ENCODE measurements around the gene KCNG2. TPM values are rescaled to one million over a fixed set of nuclear protein-coding genes. Genes with fewer than 3 reads are reported as not detected.

KCNG2 gene
- total and polyA plus RNA-seq, 4 donors = 1.3 to 2.2 (median 1.4) TPM

DNA sequence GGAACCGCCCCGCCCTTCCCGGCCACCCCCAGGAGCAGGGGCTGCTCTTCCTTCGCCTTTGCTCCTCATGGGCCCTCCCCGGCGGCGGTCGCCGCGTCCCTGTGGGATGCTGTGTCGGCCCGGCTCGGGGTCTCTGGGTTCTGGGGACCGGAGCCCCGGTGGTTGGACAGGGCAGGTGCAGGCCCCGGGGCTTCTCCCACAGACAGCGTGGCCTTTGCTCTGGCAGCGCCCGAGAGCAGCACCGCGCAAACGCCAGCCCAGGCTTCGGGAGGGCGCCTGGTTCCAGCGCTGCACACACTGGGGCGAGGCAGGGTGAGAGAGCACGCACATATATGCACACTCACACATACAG, 9.0 kb upstream of the KCNG2 start:
- no peaks in the 10 kb centered on the region for H3K9me3 ChIP-seq (ENCODE audit: control insufficient read depth, insufficient read depth, low read length)
- peaks cover 27% of the 10 kb centered on the region for H3K4me1 ChIP-seq (ENCODE audit: control insufficient read depth, insufficient read depth, low read length)
- H3K36me3 ChIP-seq (ENCODE audit: control insufficient read depth, insufficient read depth, low read length) = no peaks in the 10 kb centered on the region
- peak in 1 of 6 donors; percentile 25 for DNase-seq (ENCODE audit: low read depth in 4 of 6, low spot score in 6 of 6)
- no peak overlapping the region for H3K4me3 ChIP-seq (ENCODE audit: low read depth, low read length)
- H3K27me3 ChIP-seq (ENCODE audit: control insufficient read depth, insufficient read depth, low read length) = peaks cover 29% of the 10 kb centered on the region
- no peak overlapping the region for H3K27ac ChIP-seq (ENCODE audit: low read depth, low read length)
- 51% methylated on average over 25 of the region's 27 CpGs for WGBS (ENCODE audit: insufficient coverage)

GRCh38 chr18:79789091-79789891, 8.4 kb upstream of the KCNG2 start:
- no peak overlapping the region for H3K27ac ChIP-seq (ENCODE audit: low read depth, low read length)
- H3K4me1 ChIP-seq (ENCODE audit: control insufficient read depth, insufficient read depth, low read length) = peaks cover 27% of the 10 kb centered on the region
- H3K4me3 ChIP-seq (ENCODE audit: low read depth, low read length) = no peak overlapping the region
- peaks cover 28% of the 10 kb centered on the region for H3K27me3 ChIP-seq (ENCODE audit: control insufficient read depth, insufficient read depth, low read length)
- WGBS (ENCODE audit: insufficient coverage) = 92% methylated on average over 54 of the region's 54 CpGs
- no peaks in the 10 kb centered on the region for H3K36me3 ChIP-seq (ENCODE audit: control insufficient read depth, insufficient read depth, low read length)
- no peak for DNase-seq (ENCODE audit: low read depth in 4 of 6, low spot score in 6 of 6)
- no peaks in the 10 kb centered on the region for H3K9me3 ChIP-seq (ENCODE audit: control insufficient read depth, insufficient read depth, low read length)

DNA sequence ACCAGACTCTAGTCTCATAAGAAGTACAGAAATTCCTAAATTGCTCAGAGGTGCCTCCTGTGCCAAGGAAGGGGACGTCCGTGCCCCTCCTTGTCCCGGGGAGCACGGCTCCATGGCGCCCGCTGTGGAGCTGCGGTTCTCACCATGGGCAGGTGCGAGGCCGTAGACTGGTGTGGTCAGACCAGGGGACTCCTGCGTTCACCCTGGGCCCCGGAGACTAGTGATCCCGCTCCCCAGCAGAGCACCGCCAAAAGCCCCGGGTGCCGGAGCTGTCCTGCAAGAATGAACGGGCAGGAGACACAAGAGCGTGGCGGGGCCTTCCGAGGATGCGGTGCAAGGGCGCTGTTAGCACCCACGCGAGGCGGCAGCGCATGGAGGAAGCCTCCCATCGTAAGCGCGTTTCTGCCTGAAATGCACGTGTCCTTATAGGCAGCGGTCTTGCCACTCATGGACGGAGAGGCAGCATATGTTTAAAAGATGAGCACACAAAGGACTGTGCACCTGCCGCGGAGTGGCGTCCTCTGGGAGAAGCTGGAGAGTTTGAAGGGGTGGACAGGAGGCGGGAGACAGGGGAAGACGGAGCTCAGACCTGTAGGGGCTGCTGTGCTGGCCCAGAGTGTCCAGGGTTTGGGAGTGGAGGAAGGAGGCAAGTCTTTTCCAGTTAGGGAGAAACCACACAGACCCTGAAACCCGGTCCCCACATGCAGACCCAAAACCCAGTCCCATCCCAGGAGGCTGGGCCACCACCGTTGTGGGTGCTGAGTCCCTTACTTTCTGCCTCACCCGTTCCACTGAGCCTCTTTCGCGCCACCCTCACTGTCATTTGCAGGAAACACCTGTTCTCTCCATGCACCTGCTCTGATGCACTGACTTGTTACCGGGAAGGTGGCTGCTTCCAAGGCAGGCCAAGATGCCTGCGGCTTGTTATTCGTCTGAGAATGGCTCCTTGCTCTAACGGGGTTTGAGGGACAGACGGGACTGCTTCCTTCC, 7.5 kb upstream of the KCNG2 start:
- DNase-seq (ENCODE audit: low read depth in 4 of 6, low spot score in 6 of 6) = peak in 1 of 6 donors; percentile 21
- Histone ChIP-seq H3K36me3 (ENCODE audit: control insufficient read depth, insufficient read depth, low read length) (no peaks in the 10 kb centered on the region), H3K9me3 (ENCODE audit: control insufficient read depth, insufficient read depth, low read length) (no peaks in the 10 kb centered on the region), H3K27ac (ENCODE audit: low read depth, low read length) (no peak overlapping the region), H3K4me1 (ENCODE audit: control insufficient read depth, insufficient read depth, low read length) (peaks cover 27% of the 10 kb centered on the region), H3K27me3 (ENCODE audit: control insufficient read depth, insufficient read depth, low read length) (peaks cover 26% of the 10 kb centered on the region), H3K4me3 (ENCODE audit: low read depth, low read length) (no peak overlapping the region)
- 81% methylated on average over 46 of the region's 46 CpGs for WGBS (ENCODE audit: insufficient coverage)

DNA sequence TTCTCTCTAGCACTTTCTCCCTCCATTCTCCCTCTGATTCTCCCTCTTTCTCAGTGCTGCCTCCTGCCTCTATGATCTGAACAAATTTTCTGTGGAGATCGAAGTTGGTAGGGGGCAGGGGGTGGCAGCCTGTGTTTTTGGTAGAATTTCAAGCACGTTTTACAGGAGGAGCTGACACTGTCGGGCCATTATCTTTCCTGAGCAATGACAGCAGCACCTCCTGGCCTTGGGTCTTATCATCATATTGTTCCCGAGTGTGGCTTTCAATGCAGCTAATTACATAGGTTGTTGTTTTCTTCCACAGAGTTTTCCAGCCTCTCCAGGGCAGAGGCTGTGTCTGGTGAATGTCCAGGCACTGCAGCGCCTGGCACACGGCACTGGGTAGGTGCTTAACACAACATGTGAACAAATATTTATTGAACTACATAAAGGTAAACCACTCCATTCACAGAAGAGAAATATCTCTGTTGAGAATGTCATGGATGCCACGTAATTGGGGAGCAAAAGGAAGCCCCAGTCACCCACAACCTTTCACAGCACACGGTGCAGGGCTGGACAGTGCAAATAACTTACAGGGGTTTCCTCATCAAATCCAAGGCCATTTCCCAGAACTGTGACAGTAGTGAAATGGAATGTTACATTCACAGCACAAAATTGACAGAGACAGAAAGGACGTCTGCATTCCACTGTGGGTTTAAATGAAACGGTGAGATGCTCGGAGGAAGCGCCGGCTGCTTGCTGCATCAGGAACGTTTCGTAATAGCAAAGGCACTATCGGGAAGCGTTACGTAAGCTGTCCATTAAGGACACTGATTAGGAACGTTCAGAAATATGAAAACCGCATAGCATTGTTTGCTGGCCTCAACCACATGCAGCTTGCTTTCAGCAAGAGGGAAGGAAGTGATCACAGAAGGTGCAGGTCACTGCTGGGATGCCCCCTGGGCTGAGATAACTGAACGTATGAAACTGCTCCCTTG, 6.5 kb upstream of the KCNG2 start:
- 51% methylated on average over 15 of the region's 21 CpGs for WGBS (ENCODE audit: insufficient coverage)
- peak in 1 of 6 donors; percentile 68 for DNase-seq (ENCODE audit: low read depth in 4 of 6, low spot score in 6 of 6)
- peaks cover 20% of the 10 kb centered on the region for H3K27me3 ChIP-seq (ENCODE audit: control insufficient read depth, insufficient read depth, low read length)

GRCh38 chr18:79792096-79792987, 5.4 kb upstream of the KCNG2 start:
- peaks cover 35% of the 10 kb centered on the region for H3K4me1 ChIP-seq (ENCODE audit: control insufficient read depth, insufficient read depth, low read length)
- DNase-seq (ENCODE audit: low read depth in 4 of 6, low spot score in 6 of 6) = peak in 1 of 6 donors; percentile 39
- WGBS (ENCODE audit: insufficient coverage) = 84% methylated on average over 42 of the region's 46 CpGs
- H3K27ac ChIP-seq (ENCODE audit: low read depth, low read length) = no peak overlapping the region
- no peaks in the 10 kb centered on the region for H3K36me3 ChIP-seq (ENCODE audit: control insufficient read depth, insufficient read depth, low read length)
- no peaks in the 10 kb centered on the region for H3K9me3 ChIP-seq (ENCODE audit: control insufficient read depth, insufficient read depth, low read length)
- no peak overlapping the region for H3K4me3 ChIP-seq (ENCODE audit: low read depth, low read length)
- peaks cover 24% of the 10 kb centered on the region for H3K27me3 ChIP-seq (ENCODE audit: control insufficient read depth, insufficient read depth, low read length)

More for the DNA sequence above, 6.5 kb upstream of the KCNG2 start:
- peaks cover 27% of the 10 kb centered on the region for H3K4me1 ChIP-seq (ENCODE audit: control insufficient read depth, insufficient read depth, low read length)
- no peaks in the 10 kb centered on the region for H3K36me3 ChIP-seq (ENCODE audit: control insufficient read depth, insufficient read depth, low read length)
- H3K27ac ChIP-seq (ENCODE audit: low read depth, low read length) = no peak overlapping the region
- no peaks in the 10 kb centered on the region for H3K9me3 ChIP-seq (ENCODE audit: control insufficient read depth, insufficient read depth, low read length)
- no peak overlapping the region for H3K4me3 ChIP-seq (ENCODE audit: low read depth, low read length)

DNA sequence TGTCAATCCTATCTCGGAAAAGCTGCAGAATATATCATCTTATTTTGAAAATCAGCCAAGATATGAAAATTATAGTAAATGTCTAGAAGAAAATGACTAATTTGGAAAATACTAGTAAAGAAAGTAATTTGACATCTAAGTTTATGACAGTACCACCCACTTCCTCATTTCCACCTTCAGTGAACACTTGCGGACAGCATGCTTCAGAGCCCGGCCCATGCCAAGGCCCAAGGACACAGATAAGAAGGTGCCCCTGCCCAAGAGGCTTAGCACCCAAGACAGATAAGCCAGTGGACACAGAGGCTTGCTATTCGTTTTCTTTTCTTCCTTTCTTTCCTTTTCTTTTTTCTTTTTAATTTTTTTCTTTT, 4.8 kb upstream of the KCNG2 start:
- Histone ChIP-seq H3K36me3 (ENCODE audit: control insufficient read depth, insufficient read depth, low read length) (no peaks in the 10 kb centered on the region), H3K4me3 (ENCODE audit: low read depth, low read length) (no peak overlapping the region), H3K27me3 (ENCODE audit: control insufficient read depth, insufficient read depth, low read length) (peaks cover 23% of the 10 kb centered on the region), H3K27ac (ENCODE audit: low read depth, low read length) (no peak overlapping the region), H3K9me3 (ENCODE audit: control insufficient read depth, insufficient read depth, low read length) (no peaks in the 10 kb centered on the region), H3K4me1 (ENCODE audit: control insufficient read depth, insufficient read depth, low read length) (peaks cover 39% of the 10 kb centered on the region)
- no peak for DNase-seq (ENCODE audit: low read depth in 4 of 6, low spot score in 6 of 6)
- 100% methylated on average over 2 of the region's 4 CpGs for WGBS (ENCODE audit: insufficient coverage)

DNA sequence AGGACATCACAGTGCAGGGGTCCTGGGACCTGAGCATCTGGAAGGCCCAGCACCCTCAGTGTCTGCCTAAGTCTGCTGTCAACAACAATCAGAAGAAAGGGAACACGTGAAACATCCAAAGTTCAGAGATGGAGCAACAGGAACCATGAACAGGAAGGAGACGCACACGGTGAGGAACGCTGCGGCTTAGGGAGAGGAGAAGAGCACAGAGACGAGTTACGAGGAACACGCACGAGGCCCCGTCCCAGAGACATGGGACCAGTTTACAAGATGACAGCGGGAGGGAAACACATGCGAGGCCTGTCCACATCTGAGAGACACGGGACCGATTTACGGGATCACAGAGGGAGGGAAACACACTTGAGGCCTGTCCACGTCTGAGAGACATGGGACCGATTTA, 2.9 kb upstream of the KCNG2 start:
- no peaks in the 10 kb centered on the region for H3K9me3 ChIP-seq (ENCODE audit: control insufficient read depth, insufficient read depth, low read length)
- DNase-seq (ENCODE audit: low read depth in 4 of 6, low spot score in 6 of 6) = no peak
- 87% methylated on average over 17 of the region's 17 CpGs for WGBS (ENCODE audit: insufficient coverage)
- no peak overlapping the region for H3K27ac ChIP-seq (ENCODE audit: low read depth, low read length)
- H3K36me3 ChIP-seq (ENCODE audit: control insufficient read depth, insufficient read depth, low read length) = no peaks in the 10 kb centered on the region
- H3K27me3 ChIP-seq (ENCODE audit: control insufficient read depth, insufficient read depth, low read length) = peaks cover 30% of the 10 kb centered on the region
- peaks cover 40% of the 10 kb centered on the region for H3K4me1 ChIP-seq (ENCODE audit: control insufficient read depth, insufficient read depth, low read length)
- no peak overlapping the region for H3K4me3 ChIP-seq (ENCODE audit: low read depth, low read length)

- peaks cover 40% of the 10 kb centered on the region for H3K4me1 ChIP-seq (ENCODE audit: control insufficient read depth, insufficient read depth, low read length)
- 94% methylated on average over 19 of the region's 19 CpGs for WGBS (ENCODE audit: insufficient coverage)
- H3K4me3 ChIP-seq (ENCODE audit: low read depth, low read length) = no peak overlapping the region
- H3K36me3 ChIP-seq (ENCODE audit: control insufficient read depth, insufficient read depth, low read length) = peaks cover under 1% of the 10 kb centered on the region
- no peaks in the 10 kb centered on the region for H3K9me3 ChIP-seq (ENCODE audit: control insufficient read depth, insufficient read depth, low read length)
- DNase-seq (ENCODE audit: low read depth in 4 of 6, low spot score in 6 of 6) = no peak
- no peak overlapping the region for H3K27ac ChIP-seq (ENCODE audit: low read depth, low read length)
- peaks cover 36% of the 10 kb centered on the region for H3K27me3 ChIP-seq (ENCODE audit: control insufficient read depth, insufficient read depth, low read length)
Measured at GRCh38 chr18:79795446-79795845, 2.3 kb upstream of the KCNG2 start.

All from spinal cord (tissue), 10 donors.